Measurements from ENCODE around the gene ETV5.

Gene ETV5

GRCh38 chr3:186075489-186075888 is 33.4 kb downstream of the ETV5 start:
- Histone ChIP-seq H4K20me1 (ENCODE audit: insufficient read depth, low read length) (no peaks in the 10 kb centered on the region), H3K9me3 (ENCODE audit: insufficient read depth, low read length) (no peaks in the 10 kb centered on the region), H3K36me3 (replicated peaks; ENCODE audit: low read depth, low read length) (peaks cover 33% of the 10 kb centered on the region), H3K27ac (ENCODE audit: low read length) (no peak overlapping the region), H3K79me2 (ENCODE audit: low read length) (no peaks in the 10 kb centered on the region), H3K4me1 (ENCODE audit: low read length) (no peaks in the 10 kb centered on the region), H3K27me3 (ENCODE audit: low read depth, low read length) (no peaks in the 10 kb centered on the region), H3K4me3 (ENCODE audit: low read length) (no peak overlapping the region), H3K4me2 (ENCODE audit: low read length) (no peak overlapping the region), H3K9ac (ENCODE audit: low read length) (no peak overlapping the region), H2AFZ (ENCODE audit: low read depth, low read length) (no peak overlapping the region)
- TF ChIP-seq CTCF (IDR thresholded peaks at IDR 0.05; ENCODE audit: low read depth, low read length), result no peak
- no peak for TF ChIP-seq EZH2phosphoT487 (IDR thresholded peaks at IDR 0.05; ENCODE audit: low read depth)

- Histone ChIP-seq H2AFZ (ENCODE audit: low read depth, low read length) (no peak overlapping the region), H3K27ac (ENCODE audit: low read length) (no peak overlapping the region), H3K4me2 (ENCODE audit: low read length) (no peak overlapping the region), H3K27me3 (ENCODE audit: low read depth, low read length) (no peaks in the 10 kb centered on the region), H3K4me1 (ENCODE audit: low read length) (no peaks in the 10 kb centered on the region), H3K79me2 (ENCODE audit: low read length) (no peaks in the 10 kb centered on the region), H3K4me3 (ENCODE audit: low read length) (no peak overlapping the region), H4K20me1 (ENCODE audit: insufficient read depth, low read length) (no peaks in the 10 kb centered on the region), H3K36me3 (replicated peaks; ENCODE audit: low read depth, low read length) (peaks cover 27% of the 10 kb centered on the region), H3K9ac (ENCODE audit: low read length) (no peak overlapping the region), H3K9me3 (ENCODE audit: insufficient read depth, low read length) (no peaks in the 10 kb centered on the region)
- no peak for TF ChIP-seq CTCF (IDR thresholded peaks at IDR 0.05; ENCODE audit: low read depth, low read length)
- no peak for TF ChIP-seq EZH2phosphoT487 (IDR thresholded peaks at IDR 0.05; ENCODE audit: low read depth)
Measured at GRCh38 chr3:186073641-186074040, 35.2 kb downstream of the ETV5 start.

GRCh38 chr3:186070996-186071395 is 37.9 kb downstream of the ETV5 start:
- Histone ChIP-seq H3K4me2 (ENCODE audit: low read length) (no peak overlapping the region), H3K27ac (ENCODE audit: low read length) (no peak overlapping the region), H3K27me3 (ENCODE audit: low read depth, low read length) (no peaks in the 10 kb centered on the region), H3K4me3 (ENCODE audit: low read length) (no peak overlapping the region), H4K20me1 (ENCODE audit: insufficient read depth, low read length) (no peaks in the 10 kb centered on the region), H3K9me3 (ENCODE audit: insufficient read depth, low read length) (no peaks in the 10 kb centered on the region), H3K79me2 (ENCODE audit: low read length) (no peaks in the 10 kb centered on the region), H2AFZ (ENCODE audit: low read depth, low read length) (no peak overlapping the region), H3K9ac (ENCODE audit: low read length) (no peak overlapping the region), H3K36me3 (replicated peaks; ENCODE audit: low read depth, low read length) (peaks cover 20% of the 10 kb centered on the region), H3K4me1 (ENCODE audit: low read length) (no peaks in the 10 kb centered on the region)
- no peak for TF ChIP-seq EZH2phosphoT487 (IDR thresholded peaks at IDR 0.05; ENCODE audit: low read depth)

- Histone ChIP-seq H3K27ac (ENCODE audit: low read length) (no peak overlapping the region), H2AFZ (ENCODE audit: low read depth, low read length) (no peak overlapping the region), H4K20me1 (ENCODE audit: insufficient read depth, low read length) (no peaks in the 10 kb centered on the region), H3K27me3 (ENCODE audit: low read depth, low read length) (no peaks in the 10 kb centered on the region), H3K9ac (ENCODE audit: low read length) (no peak overlapping the region), H3K4me1 (ENCODE audit: low read length) (no peaks in the 10 kb centered on the region), H3K4me3 (ENCODE audit: low read length) (no peak overlapping the region), H3K4me2 (ENCODE audit: low read length) (no peak overlapping the region), H3K79me2 (ENCODE audit: low read length) (no peaks in the 10 kb centered on the region), H3K36me3 (replicated peaks; ENCODE audit: low read depth, low read length) (peaks cover 19% of the 10 kb centered on the region), H3K9me3 (ENCODE audit: insufficient read depth, low read length) (no peaks in the 10 kb centered on the region)
- TF ChIP-seq CTCF (IDR thresholded peaks at IDR 0.05; ENCODE audit: low read depth, low read length), result no peak
- no peak for TF ChIP-seq EZH2phosphoT487 (IDR thresholded peaks at IDR 0.05; ENCODE audit: low read depth)
Measured at GRCh38 chr3:186070550-186070949, 38.3 kb downstream of the ETV5 start.

GRCh38 chr3:186070133-186070532 is 38.8 kb downstream of the ETV5 start:
- no peaks in the 10 kb centered on the region for H3K79me2 ChIP-seq (ENCODE audit: low read length)
- H2AFZ ChIP-seq (ENCODE audit: low read depth, low read length), result no peak overlapping the region
- H3K9ac ChIP-seq (ENCODE audit: low read length), result no peak overlapping the region
- no peaks in the 10 kb centered on the region for H3K27me3 ChIP-seq (ENCODE audit: low read depth, low read length)
- no peak overlapping the region for H3K4me2 ChIP-seq (ENCODE audit: low read length)
- peaks cover 18% of the 10 kb centered on the region for H3K36me3 ChIP-seq (replicated peaks; ENCODE audit: low read depth, low read length)
- no peak overlapping the region for H3K27ac ChIP-seq (ENCODE audit: low read length)
- H3K4me3 ChIP-seq (ENCODE audit: low read length), result no peak overlapping the region
- no peaks in the 10 kb centered on the region for H4K20me1 ChIP-seq (ENCODE audit: insufficient read depth, low read length)
- no peaks in the 10 kb centered on the region for H3K4me1 ChIP-seq (ENCODE audit: low read length)
- no peaks in the 10 kb centered on the region for H3K9me3 ChIP-seq (ENCODE audit: insufficient read depth, low read length)
- no peak for TF ChIP-seq CTCF (IDR thresholded peaks at IDR 0.05; ENCODE audit: low read depth, low read length)

Measured in OCI-LY3 (cell line).